GM21786 (cell line): ENCODE results near the gene FAM89B.
A peak's percentile ranks its signal among the peaks of the same experiment; 100 is the strongest.

Source experiments
- ATAC-seq: cut with Tn5 transposase; IDR thresholded peaks from one replicate; pipeline ENCODE4 v1.9.1; 2021; ENCODE audit not compliant: unreplicated experiment

The FAM89B gene

GRCh38 chr11:65588199-65589054 is 16.1 kb downstream of the FAM89B start:
- ATAC-seq = peak; percentile 79

- no peak for ATAC-seq
These were observed 17.3 kb downstream of the FAM89B start for GRCh38 chr11:65589444-65590239.

- no peak for ATAC-seq
These were observed 18.0 kb downstream of the FAM89B start for GRCh38 chr11:65590240-65590738.

GRCh38 chr11:65591939-65592857 is 19.9 kb downstream of the FAM89B start:
- ATAC-seq = no peak

- ATAC-seq = no peak
These were observed 20.6 kb downstream of the FAM89B start for GRCh38 chr11:65592858-65593517.

- ATAC-seq = no peak
These were observed 21.4 kb downstream of the FAM89B start for GRCh38 chr11:65593518-65594414.

- no peak for ATAC-seq
These were observed 22.8 kb downstream of the FAM89B start for GRCh38 chr11:65595131-65595530.

GRCh38 chr11:65595543-65596281 is 23.4 kb downstream of the FAM89B start, which contains the start of gene KCNK7:
KCNK7 (minus strand) TSS chr11:65595800; CDS start chr11:65595772, 28 bp downstream.
- no peak for ATAC-seq

GRCh38 chr11:65596520-65596919 is 24.2 kb downstream of the FAM89B start:
- no peak for ATAC-seq

- ATAC-seq = no peak
These were observed 25.9 kb downstream of the FAM89B start for GRCh38 chr11:65598258-65598699.

GRCh38 chr11:65599216-65599954 is 27.0 kb downstream of the FAM89B start:
- no peak for ATAC-seq

- no peak for ATAC-seq
These were observed 27.6 kb downstream of the FAM89B start for GRCh38 chr11:65599955-65600246.

GRCh38 chr11:65604258-65604657 is 31.9 kb downstream of the FAM89B start:
- no peak for ATAC-seq

GRCh38 chr11:65606876-65607613 is 34.7 kb downstream of the FAM89B start:
- no peak for ATAC-seq

GRCh38 chr11:65607614-65608426 is 35.5 kb downstream of the FAM89B start:
- no peak for ATAC-seq

- ATAC-seq = no peak
These were observed 36.9 kb downstream of the FAM89B start for GRCh38 chr11:65609229-65609628.
